Activated CD4-positive, alpha-beta T cell treated with anti-CD3 and anti-CD28 coated beads, Interleukin-2, amount 50 U/mL, for 24 hours (primary cell): ENCODE data around the gene CIB4.

Source experiments
- DNase-seq, 2 donors: peaks; one replicate each; pipeline ENCODE4 v3.0.0-alpha.2; 2020; ENCODE audit warnings: low read depth in 1 of 2, low spot score in 1 of 2

The CIB4 gene

GRCh38 chr2:26640781-26641564 lies at the start of gene CIB4:
CIB4 (minus strand) TSS chr2:26641366; CDS start chr2:26641314, 52 bp downstream.
- DNase-seq = no peak

GRCh38 chr2:26687801-26688200 lies 46.6 kb upstream of the CIB4 start:
- no peak for DNase-seq

GRCh38 chr2:26687328-26687727 lies 46.2 kb upstream of the CIB4 start:
- DNase-seq = no peak

GRCh38 chr2:26685989-26686839 lies 45.0 kb upstream of the CIB4 start:
- DNase-seq = no peak

GRCh38 chr2:26685341-26685740 lies 44.2 kb upstream of the CIB4 start:
- DNase-seq = no peak

- DNase-seq = no peak
Observed at GRCh38 chr2:26683583-26683982, 42.4 kb upstream of the CIB4 start.

GRCh38 chr2:26682155-26682554 lies 41.0 kb upstream of the CIB4 start:
- no peak for DNase-seq

- DNase-seq = no peak
Observed at GRCh38 chr2:26681656-26682055, 40.5 kb upstream of the CIB4 start.

- DNase-seq = no peak
Observed at GRCh38 chr2:26679867-26680266, 38.7 kb upstream of the CIB4 start.

- no peak for DNase-seq
Observed at GRCh38 chr2:26678035-26678434, 36.9 kb upstream of the CIB4 start.

- DNase-seq = no peak
Observed at GRCh38 chr2:26675651-26676255, 34.6 kb upstream of the CIB4 start.

GRCh38 chr2:26674771-26675170 lies 33.6 kb upstream of the CIB4 start:
- no peak for DNase-seq

- DNase-seq = no peak
Observed at GRCh38 chr2:26674002-26674751, 33.0 kb upstream of the CIB4 start.

- DNase-seq = no peak
Observed at GRCh38 chr2:26672818-26673393, 31.7 kb upstream of the CIB4 start.

GRCh38 chr2:26672112-26672817 lies 31.1 kb upstream of the CIB4 start:
- no peak for DNase-seq

- DNase-seq = no peak
Observed at GRCh38 chr2:26671691-26672090, 30.5 kb upstream of the CIB4 start.

GRCh38 chr2:26670931-26671460 lies 29.8 kb upstream of the CIB4 start:
- DNase-seq = no peak

- DNase-seq = no peak
Observed at GRCh38 chr2:26670171-26670570, 29.0 kb upstream of the CIB4 start.

GRCh38 chr2:26668856-26669750 lies 27.9 kb upstream of the CIB4 start:
- DNase-seq = no peak
